KG1 (cell line): ENCODE data around the gene ANGPTL5.
A peak's percentile ranks its signal among the peaks of the same experiment; 100 is the strongest.
"Not testable (repeated sequence)": the region's sequence is repeated elsewhere in the genome, so short reads cannot be mapped to it uniquely, and the experiment has no call there.

Experiments
- DNase-seq: peaks from one replicate; lab custom pipeline; 2025; lab: John Stamatoyannopoulos, UW

The ANGPTL5 gene

DNA sequence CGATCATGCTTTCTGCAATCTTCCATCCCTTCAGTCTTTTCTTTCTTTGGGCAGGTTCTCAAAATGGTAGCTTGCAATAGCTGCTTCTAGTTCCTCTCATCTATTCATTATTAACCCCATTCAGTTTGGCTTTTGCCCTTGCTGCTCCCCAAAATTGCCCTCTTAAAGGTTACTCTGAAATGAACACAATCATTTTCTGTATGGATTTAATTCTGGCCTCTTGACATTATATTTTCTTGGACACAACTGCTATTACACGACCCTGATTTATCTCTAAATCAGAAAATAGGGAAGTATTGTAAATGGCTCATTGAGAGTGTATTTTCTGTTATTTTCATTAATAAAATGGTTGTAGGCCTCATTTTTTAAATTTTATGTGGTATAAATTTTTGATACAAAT, at the start of gene ANGPTL5:
Gene ANGPTL5, minus strand, starts transcription at position 101 of the 400 bp plus-strand sequence. CDS start 8,613 bp downstream, outside the sequence.
- no peak for DNase-seq

DNA sequence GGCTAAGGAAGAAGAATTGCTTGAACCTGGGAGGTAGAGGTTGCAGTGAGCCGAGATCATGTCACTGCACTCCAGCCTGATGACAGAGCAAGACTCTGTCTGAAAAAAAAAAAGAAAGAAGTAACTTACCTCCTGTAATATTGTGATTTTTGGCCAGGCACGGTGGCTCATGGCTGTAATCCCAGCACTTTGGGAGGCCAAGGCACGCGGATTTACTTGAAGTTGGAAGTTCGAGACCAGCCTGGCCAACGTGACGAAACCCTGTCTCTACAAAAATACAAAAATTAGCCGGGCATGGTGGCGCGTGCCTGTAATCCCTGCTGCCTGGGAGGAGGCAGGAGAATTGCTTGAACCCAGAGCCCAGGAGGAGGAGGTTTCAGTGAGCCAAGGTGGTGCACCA, 47.9 kb upstream of the ANGPTL5 start:
- DNase-seq = not testable (repeated sequence)

DNA sequence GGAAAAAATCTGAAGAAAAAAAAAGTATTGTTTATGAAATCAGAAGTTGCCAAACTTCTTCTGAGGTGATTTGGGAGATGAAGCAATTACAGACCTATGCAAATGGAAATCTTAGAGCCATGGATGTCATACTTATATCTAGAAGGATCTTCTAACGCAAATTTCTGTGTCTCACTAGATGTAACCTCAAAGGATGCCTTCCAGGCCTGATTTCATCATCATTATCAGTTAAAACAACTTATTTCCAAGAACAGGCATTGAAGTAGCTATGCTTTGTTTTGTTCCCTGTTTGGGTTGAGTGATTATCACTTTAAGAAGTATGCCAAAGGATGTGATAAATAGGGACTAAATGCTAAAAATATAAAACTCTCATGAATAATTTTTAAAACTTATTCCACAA, 43.9 kb upstream of the ANGPTL5 start:
- no peak for DNase-seq

DNA sequence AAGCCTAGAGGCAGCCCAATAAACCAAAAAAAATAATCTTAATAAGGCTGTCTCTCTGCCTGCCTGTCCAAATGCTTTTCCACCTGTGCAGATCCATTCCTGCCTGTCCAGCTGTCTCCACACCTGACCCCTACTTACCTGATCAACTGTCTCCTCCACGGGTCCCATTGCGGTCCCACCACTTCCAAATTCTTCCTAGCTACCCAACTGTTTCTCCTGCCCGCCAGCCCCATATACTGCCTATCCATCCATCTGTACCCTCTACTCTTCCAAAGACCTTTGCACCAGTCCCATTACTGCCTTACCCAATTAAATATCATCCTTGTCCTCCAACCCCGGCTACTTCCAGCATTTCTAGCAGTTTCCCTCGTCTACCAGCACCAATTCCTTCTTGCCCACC, 39.4 kb upstream of the ANGPTL5 start:
- DNase-seq = no peak

DNA sequence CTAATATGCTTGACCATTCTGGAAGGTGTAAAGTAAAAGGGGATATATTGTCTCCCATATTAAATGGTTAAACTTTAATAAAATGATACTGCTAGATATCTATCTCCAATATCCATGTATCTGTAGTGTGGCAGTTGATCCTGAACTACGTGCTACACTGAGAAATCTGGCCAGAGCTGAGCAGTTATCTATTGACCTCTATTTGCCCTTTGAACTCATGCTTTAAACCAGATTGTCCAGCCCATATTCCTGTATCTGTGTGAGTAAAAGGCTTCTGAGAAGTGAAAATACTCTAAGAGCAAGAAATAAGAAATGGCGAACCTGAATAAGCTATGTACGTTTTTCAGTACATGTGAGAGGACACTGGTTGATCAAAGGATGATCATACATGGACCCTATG, 39.0 kb upstream of the ANGPTL5 start:
- no peak for DNase-seq

DNA sequence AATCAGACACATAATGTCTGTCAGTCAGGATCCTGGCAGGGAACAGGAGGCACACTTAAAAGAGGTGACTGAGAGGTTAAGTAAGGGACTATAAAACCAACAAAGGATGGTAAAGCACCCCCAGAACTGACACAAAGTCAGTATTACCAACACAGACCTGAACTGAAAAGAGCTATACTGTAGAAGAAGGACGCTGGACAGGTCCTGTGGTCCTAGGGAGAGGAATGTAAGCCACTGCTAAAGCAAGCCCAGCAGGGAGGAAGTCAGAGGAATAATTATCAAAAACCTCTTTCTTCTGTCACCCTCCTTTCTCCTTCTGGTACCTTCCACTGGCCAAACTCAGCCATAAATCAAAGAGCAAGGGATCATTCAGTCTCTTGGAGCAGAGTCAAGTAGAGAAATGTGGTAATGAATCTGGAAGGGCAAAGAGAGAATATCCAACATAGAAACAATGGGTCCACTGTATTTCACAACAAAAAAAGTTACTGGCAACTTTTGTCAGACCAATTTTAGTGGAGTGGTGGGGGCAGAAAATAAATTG, 33.4 kb upstream of the ANGPTL5 start:
- DNase-seq = no peak

DNA sequence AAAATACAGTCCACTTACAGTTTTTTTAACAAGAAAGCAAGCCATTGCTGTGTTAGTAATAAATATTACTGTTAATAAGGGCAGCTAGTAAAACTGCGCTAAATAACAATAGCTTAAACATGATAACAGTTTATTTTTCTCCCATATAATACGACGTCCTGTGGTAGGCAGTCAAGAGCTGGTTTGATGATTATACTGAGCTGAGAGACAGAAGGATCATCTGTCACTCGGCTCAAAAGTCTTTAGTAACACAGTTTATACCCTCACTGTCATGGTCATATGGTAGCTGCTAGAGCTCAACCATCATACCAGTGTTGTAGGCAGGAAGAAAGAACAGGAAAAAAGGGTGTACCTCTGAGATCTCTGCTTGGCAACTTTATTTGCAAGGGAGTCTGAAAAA, 29.1 kb upstream of the ANGPTL5 start:
- no peak for DNase-seq

DNA sequence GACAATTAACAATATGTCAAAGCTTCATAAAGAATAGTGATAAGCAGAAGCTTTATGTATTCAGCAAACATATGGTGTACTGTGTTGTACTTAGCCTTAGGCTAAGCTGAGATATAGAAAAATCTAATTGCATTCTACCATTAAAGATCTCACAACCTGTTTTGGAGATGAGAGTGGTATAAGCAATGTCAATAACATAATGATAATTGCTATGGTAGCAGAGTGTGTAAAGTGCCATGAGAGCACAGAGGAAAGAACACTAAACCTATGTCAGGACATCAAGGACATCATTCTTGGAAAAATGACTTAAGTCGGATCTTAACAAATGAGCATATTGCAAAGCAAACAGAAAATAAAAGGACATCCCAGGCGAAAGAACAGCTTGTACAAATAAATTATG, 28.6 kb upstream of the ANGPTL5 start:
- DNase-seq = no peak

DNA sequence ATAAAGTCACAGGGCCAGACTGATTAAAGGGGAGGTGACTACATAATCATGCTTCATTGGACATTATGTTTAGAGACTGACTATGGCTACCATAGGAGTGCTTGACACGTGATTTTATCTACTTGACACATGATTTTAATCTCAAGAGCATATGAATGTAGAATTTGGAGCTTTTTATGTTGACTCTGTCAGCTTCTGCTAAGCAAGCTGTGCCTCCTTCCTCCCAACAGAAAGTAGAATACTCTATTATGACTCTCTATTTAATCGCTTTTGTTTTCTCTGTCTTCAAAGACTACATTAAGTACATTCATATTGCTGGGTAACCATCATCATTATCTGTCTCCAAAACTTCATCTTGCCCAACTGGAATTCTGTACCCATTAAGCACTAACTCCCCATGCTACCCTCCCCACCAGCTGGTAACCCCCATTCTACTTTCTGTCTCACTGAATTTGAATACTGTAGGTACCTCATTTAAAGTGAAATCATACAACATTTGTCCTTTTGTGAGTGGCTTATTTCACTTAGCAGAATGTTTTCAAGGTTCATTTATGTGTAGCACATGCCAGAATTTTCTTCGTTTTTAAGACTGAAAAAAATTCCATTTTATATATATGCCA, 24.7 kb upstream of the ANGPTL5 start:
- DNase-seq = no peak

DNA sequence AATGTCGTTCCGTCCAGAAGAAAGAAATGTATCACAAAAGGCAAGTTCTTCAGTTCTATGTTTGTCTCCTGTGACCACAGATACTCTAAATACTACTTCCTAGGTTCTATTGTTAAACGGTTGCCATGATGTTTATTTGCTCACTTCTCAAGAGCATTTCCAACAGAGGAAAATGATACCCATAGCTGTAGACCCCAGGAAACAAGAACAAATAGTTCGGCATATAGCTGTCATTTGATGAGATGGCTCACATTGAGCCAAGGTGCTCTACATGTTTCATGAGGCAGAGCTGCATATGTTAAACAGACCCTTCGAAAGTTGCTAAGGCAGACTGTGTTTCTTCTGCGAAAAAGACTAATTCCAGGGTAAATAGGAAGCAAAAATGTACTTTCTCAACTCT, 15.4 kb upstream of the ANGPTL5 start:
- no peak for DNase-seq

DNA sequence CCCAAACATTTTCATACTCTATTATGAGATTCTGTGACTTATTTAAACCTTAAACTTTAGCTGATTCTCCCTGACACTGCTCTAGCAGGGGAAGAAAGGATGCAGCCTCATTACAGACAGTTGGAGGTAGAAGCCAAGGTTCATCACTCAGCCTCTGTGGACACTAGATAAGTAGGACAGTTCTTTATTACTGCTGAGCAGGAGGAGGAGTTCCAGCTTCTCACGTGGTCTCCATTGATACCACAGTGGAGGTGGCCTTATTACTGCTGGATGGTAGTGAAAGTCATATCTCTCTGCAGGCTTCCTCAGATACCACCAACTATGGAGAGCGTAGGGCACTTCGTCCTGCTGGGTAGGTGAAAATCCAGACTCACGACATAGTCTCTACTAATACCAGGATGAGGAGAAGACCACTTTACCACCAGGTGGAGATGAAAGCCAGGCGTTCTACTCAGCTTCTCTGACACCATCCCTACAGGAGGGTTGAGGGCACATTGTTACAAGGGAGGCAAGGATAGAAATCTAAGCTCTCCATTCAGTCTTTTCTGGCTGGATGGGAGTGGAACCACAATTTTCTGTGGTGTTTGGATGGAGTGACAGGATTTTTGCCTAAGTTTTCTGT, 13.1 kb upstream of the ANGPTL5 start:
- DNase-seq = no peak

DNA sequence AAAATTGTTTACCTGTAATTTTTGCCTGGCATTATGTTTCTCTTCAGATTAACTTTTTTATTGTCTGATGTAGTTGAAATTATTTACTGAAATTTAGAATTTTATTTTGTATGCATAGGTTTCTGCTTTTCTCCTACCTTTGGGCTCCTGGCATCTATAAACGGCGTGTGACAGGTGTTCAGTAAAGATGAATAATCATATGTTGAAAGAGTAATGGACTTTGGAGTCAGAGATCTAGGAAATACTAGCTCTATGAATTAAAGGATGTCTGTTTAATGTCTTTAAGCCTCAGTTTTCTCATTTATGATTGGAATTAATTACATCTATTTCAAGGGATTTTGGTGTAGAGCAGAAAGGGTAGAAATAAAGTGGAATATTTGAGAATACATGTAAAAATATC, 7.2 kb upstream of the ANGPTL5 start:
- no peak for DNase-seq

DNA sequence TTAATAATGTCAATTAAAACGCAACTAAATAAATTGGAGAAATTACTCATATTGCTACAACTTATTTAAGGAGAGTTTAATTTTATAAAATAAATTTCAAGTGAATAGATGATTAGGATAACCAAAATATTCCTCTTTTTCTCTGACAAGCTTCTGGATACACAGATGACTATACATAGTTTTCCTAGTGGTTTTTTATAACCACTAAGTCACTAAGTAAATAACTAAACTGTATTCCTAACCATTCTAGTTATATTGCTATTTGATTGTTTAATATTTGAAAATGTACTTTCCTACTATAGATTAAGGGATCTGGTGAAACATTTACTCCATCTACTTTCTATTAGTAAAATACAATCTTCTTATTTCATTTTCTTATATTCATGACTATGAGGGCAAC, 4.7 kb upstream of the ANGPTL5 start:
- DNase-seq = no peak

DNA sequence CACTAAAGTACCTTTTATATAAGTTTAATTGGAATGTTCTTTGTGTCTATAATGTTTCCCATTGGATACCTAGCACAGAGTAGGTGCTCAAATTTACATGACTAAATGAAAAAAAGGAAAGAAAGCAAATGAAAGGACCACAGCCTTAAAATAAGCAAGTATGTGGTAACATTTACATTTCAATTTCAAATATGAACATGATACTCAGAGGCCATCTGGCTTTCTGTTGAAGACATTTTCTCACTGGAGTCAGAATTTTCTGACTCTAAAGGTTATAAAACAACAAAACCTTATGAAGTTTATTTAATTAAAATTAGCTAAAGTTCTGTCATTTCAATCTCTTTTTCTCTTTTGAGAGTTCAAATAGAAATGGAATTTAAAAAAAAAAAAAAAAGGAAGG, 904 bp upstream of the ANGPTL5 start:
- DNase-seq = no peak

DNA sequence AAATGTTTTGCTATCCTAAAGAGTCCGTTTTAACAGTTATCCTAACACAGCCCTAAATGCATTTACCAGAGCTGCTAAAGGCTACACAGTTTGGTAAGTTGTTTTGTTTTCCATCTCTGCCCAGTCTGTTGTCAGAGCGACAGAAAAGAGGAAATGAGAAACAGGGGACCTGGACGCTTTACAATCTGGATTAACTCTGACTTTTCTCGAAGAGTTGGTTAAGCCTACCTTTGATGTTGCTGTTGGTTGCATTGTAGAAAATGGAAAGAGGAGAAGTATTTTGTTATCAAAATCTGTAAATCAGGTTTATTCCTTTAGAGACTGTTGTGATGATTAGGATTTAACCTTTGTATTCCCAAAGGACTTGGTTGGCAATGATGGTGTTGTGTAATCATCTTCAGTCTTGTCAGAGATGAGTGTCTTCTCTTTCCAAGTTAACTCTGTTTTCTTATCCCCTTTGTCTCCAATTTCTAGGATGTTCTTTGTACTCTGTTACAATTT, 481 bp downstream of the ANGPTL5 start:
- DNase-seq = no peak

DNA sequence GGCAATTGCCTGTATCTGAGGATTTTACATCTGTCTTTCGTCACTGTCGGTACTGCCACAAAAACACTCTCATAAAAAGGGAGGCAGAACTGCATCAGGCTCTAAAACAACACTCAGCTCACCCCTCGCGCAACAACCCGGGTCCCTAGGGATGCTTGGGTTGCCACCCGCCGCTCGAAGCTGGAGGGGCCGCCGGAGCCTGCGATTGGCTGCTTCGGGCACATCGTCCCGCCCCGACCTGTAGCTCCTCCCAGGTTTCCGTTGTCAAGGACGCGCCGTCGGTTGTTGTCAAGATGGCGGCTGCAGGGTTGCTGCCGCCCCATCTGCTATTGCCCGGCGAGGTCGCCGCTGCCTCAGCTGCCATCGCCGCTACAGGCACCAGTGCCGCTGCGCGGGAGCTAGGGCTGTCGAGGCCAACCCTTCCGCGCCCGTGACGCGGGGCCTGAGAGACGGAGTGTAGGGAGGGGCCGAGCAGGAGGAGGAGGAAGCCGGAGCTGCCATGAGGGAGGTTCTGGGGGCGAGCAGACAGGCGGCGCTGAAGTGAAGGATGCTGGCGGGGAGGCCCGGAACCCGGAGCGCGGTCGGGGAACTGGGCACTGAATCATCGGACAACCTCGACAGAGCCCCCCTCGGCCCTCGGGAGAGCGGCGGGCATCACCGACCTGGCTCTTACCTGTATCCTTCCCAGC, 1.4 kb downstream of the ANGPTL5 start, which contains the start of gene CEP126:
Gene CEP126, plus strand, starts transcription at position 273 of the 689 bp plus-strand sequence. Its CDS starts 275 bp downstream, at position 548.
- DNase-seq = peak; percentile 33

DNA sequence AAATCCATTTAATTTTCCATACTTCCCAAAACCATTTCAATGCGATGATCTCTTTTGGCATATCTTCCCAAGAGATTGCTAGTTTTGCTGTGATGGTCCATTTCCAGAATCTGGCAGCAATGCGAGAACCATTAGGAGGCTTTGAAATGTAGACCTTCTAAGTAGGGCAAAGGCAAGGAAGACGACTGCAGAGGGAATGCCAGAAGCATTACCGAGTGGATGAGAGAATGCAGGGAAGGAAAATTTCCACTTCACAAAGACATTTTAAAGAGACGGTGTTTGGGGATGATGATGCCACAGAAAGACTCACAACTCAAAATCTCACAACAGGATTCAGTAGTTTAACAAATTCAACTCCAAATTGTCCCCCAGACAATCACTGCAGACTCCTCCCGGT, 2.0 kb downstream of the ANGPTL5 start:
- DNase-seq = no peak

DNA sequence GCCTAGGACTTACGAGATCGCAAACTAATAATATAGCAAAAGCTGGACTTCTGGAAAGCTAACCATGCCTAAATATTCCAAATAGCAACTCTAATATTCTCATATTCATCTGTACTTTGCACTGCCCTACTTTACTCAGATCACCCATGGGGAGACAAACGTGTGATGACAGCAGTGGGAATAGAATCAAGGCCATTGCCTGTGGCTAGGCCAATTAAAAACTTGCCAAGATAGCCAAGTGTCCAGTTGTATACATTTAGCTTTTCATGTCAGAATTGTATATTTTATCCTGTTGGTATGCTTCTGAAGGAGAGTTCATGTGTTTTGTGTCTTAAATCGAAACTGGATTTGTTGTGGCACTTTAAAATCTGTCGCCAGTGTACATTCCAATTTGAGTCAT, 2.7 kb downstream of the ANGPTL5 start:
- DNase-seq = no peak

DNA sequence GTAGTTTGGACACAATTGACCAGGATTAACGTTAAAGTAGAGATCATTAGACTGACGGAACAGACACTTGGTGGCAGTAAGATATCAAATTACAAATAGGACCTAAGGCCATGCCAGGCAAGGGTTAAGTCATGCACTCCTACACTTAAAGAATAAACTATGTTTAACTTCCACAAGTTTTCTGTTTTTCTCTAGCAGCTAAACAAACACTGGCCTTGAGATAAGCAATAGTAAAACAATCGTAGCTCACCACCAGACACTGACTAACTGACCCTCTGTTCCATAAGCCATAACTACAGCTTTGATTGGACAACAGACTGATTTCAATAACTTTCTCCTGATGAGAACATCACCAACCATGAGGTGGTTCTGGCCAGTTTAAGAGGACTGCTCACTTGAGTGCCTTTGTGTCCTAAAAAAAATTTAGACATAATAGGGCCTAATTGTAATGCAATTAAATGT, 3.5 kb downstream of the ANGPTL5 start:
- DNase-seq = no peak

DNA sequence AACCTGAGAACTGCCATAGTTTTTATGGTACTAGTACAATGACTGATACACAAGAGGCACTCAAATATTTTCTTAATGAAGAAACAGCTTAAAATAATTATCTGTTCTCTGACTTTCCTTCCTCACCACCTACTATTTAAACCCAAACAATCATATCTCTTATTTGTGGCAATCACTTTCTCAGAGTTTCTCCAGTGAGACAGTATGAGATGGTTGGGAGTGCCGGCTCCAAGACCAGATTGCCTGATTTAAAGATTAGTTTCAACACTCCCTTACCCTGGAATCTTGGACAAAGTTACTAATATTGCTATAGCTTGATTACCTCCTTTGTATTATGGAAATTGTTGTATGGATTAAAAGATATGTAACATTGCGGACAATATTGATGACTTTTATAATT, 7.2 kb downstream of the ANGPTL5 start:
- DNase-seq = no peak

DNA sequence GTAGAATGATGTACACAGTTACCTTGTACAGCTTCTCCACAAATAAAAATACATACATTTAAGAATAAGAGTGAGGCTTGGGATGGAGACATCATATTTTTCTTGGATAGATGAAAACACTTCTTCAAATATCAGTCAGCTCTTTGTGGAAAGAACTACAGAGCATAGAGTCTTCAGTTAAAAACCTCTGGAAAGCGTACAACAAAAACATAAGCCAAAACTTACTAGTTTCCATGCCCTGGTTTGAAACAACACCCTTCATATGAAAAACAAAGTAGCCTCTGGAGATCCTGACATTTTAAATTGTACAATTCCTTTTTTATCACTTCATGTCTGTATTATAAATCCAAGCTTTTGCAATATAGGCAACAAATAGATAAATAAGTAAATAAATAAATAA, 8.5 kb downstream of the ANGPTL5 start:
- DNase-seq = no peak

DNA sequence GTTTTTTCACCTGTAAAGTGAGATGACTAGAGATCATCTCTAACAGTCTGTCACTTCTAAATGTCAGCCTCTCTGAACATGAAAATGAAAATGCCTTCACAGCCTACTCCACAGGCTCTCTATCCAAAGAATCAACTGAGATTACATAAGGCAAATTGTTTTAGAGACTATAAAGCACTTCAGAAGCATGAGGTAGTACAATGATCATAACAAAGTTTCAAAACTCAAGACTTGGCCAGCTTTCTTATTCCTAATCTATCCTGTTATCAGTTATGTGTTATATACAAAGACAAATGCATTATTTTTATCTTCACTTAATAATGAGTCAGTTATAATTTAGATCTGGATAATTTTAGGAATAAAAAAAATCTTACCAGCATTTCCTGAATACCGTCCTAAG, 21.8 kb downstream of the ANGPTL5 start:
- no peak for DNase-seq

DNA sequence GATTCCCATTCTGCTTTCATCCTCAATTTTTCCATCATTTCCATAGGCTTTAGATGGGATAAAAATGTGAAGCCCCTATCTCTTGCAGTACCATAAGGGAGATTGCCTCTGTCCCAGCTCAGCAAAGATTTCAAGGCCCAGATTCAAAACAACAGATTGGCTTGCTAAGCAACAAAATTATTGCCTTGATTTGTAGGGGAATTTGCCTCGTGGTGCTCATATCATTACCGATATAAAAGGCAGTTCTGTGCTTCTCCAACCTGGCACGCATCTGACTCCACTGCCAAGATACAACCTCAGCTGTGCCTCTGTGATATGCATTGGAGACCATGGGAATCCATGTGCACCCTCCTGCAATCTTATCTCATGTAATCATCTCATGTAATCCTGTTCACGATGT, 26.6 kb downstream of the ANGPTL5 start:
- DNase-seq = no peak
